T-helper 22 cell (primary cell): ENCODE data around the gene FHOD3.

Experiments
- DNase-seq: peaks from one replicate; pipeline ENCODE4 v3.0.0-alpha.2; 2020; ENCODE audit warnings: low read depth

Gene FHOD3

GRCh38 chr18:36297417-36298125, at the start of gene FHOD3:
TSS of gene FHOD3 (plus strand) at chr18:36297713. CDS start at chr18:36297836, 123 bp downstream.
- DNase-seq: no peak

GRCh38 chr18:36249392-36249791, 48.1 kb upstream of the FHOD3 start:
- no peak for DNase-seq

- DNase-seq: no peak
Observed at GRCh38 chr18:36250827-36251226, 46.7 kb upstream of the FHOD3 start.

GRCh38 chr18:36255072-36255698, 42.3 kb upstream of the FHOD3 start:
- DNase-seq: no peak

- no peak for DNase-seq
Observed at GRCh38 chr18:36256094-36256493, 41.4 kb upstream of the FHOD3 start.

GRCh38 chr18:36262971-36263370, 34.5 kb upstream of the FHOD3 start:
- no peak for DNase-seq

GRCh38 chr18:36264283-36264682, 33.2 kb upstream of the FHOD3 start:
- no peak for DNase-seq

GRCh38 chr18:36265015-36265414, 32.5 kb upstream of the FHOD3 start:
- no peak for DNase-seq

- no peak for DNase-seq
Observed at GRCh38 chr18:36269157-36269556, 28.4 kb upstream of the FHOD3 start.

GRCh38 chr18:36271153-36271552, 26.4 kb upstream of the FHOD3 start:
- no peak for DNase-seq

- no peak for DNase-seq
Observed at GRCh38 chr18:36273347-36273746, 24.2 kb upstream of the FHOD3 start.

- DNase-seq: no peak
Observed at GRCh38 chr18:36274083-36274715, 23.3 kb upstream of the FHOD3 start.

GRCh38 chr18:36275561-36275960, 22.0 kb upstream of the FHOD3 start:
- no peak for DNase-seq

GRCh38 chr18:36279001-36279400, 18.5 kb upstream of the FHOD3 start:
- no peak for DNase-seq

GRCh38 chr18:36281936-36282335, 15.6 kb upstream of the FHOD3 start:
- no peak for DNase-seq

GRCh38 chr18:36283448-36283847, 14.1 kb upstream of the FHOD3 start:
- DNase-seq: no peak

- DNase-seq: no peak
Observed at GRCh38 chr18:36284268-36284667, 13.2 kb upstream of the FHOD3 start.

GRCh38 chr18:36284671-36285295, 12.7 kb upstream of the FHOD3 start:
- no peak for DNase-seq

- DNase-seq: no peak
Observed at GRCh38 chr18:36287653-36288052, 9.9 kb upstream of the FHOD3 start.

- DNase-seq: no peak
Observed at GRCh38 chr18:36288689-36289088, 8.8 kb upstream of the FHOD3 start.

GRCh38 chr18:36294031-36294430, 3.5 kb upstream of the FHOD3 start:
- no peak for DNase-seq

- no peak for DNase-seq
Observed at GRCh38 chr18:36295214-36295613, 2.3 kb upstream of the FHOD3 start.

- DNase-seq: no peak
Observed at GRCh38 chr18:36295880-36296301, 1.6 kb upstream of the FHOD3 start.
